Natural killer cell (primary cell): ENCODE measurements around the gene ADRA1B. TPM values are rescaled to one million over a fixed set of nuclear protein-coding genes. Genes with fewer than 3 reads are reported as not detected.

Experiments used
- ATAC-seq, 3 donors: fragments of 150-1000 bp in 2 of 3; fragments of 200-7000 bp in 1 of 3; cut with Tn5 transposase; 1 replicate in 1 of 3; 2 replicates in 2 of 3; pipeline ENCODE4 v1.10.0; 2021; ENCODE audit warnings: mild to moderate bottlenecking in 2 of 3, moderate library complexity in 2 of 3
- DNase-seq, 2 donors: peaks; one replicate each; pipeline versions ENCODE4 v3.0.0 to v3.0.0-alpha.2; 2013 to 2021; ENCODE audit warnings: mixed read lengths in 1 of 2
- H3K27ac ChIP-seq: one replicate; pipeline ENCODE4 v1.5.1; 2013; ENCODE audit warnings: mild to moderate bottlenecking, low read length
- H3K27me3 ChIP-seq: one replicate; pipeline ENCODE4 v1.6.1; 2013; ENCODE audit warnings: low read length; ENCODE audit not compliant: control insufficient read depth, insufficient read depth
- H3K36me3 ChIP-seq: one replicate; pipeline ENCODE4 v1.6.1; 2013; ENCODE audit warnings: low read length; ENCODE audit not compliant: control insufficient read depth, insufficient read depth
- H3K4me1 ChIP-seq: one replicate; pipeline ENCODE4 v1.6.1; 2013; ENCODE audit warnings: low read length; ENCODE audit not compliant: control insufficient read depth, insufficient read depth
- H3K4me3 ChIP-seq: one replicate; pipeline ENCODE4 v1.5.1; 2013; ENCODE audit warnings: low read length
- H3K9me3 ChIP-seq: one replicate; pipeline ENCODE4 v1.6.1; 2013; ENCODE audit warnings: low read length; ENCODE audit not compliant: control insufficient read depth, insufficient read depth
- H3K27ac Mint-ChIP-seq, 2 donors: one replicate each; pipeline ENCODE4 v1.8.0; 2022; ENCODE audit warnings: mild to moderate bottlenecking in 2 of 2, mixed read lengths in 2 of 2, moderate library complexity in 1 of 2
- H3K27me3 Mint-ChIP-seq, 2 donors: one replicate each; pipeline ENCODE4 v1.8.0; 2022; ENCODE audit warnings: low read depth in 2 of 2, mixed read lengths in 2 of 2
- H3K36me3 Mint-ChIP-seq: one replicate; pipeline ENCODE4 v1.8.0; 2022; ENCODE audit warnings: mixed read lengths
- H3K4me1 Mint-ChIP-seq, 2 donors: one replicate each; pipeline ENCODE4 v1.8.0; 2022; ENCODE audit warnings: mixed read lengths in 2 of 2
- H3K4me3 Mint-ChIP-seq: one replicate; pipeline ENCODE4 v1.8.0; 2022; ENCODE audit warnings: mild to moderate bottlenecking, moderate library complexity, mixed read lengths
- H3K9me3 Mint-ChIP-seq, 2 donors: one replicate each; pipeline ENCODE4 v1.8.0; 2022; ENCODE audit warnings: mixed read lengths in 2 of 2
- WGBS: methylation state at CpG from one replicate; pipeline ENCODE4 v1.1.7; 2013; ENCODE audit warnings: missing lambda C conversion rate; ENCODE audit not compliant: insufficient coverage; 5-methylcytosine and 5-hydroxymethylcytosine counted together
- intact Hi-C: fragments of 100-400 bp; cut with micrococcal nuclease; formaldehyde crosslinking; loops from one replicate; pipeline ENCODE4 v1.14.2; 2022
- total RNA-seq, 4 donors: library from RNA; stranded (reverse); fragments of 120-200 nt in 1 of 4; gene quantifications; one replicate each; pipeline versions ENCODE4 v1.2.3 to v1.2.4, GENCODE V29; 2013 to 2022
- TF ChIP-seq, protein P1 (sequence below): fragments of 200-600 bp; IDR thresholded peaks from one replicate; pipeline ENCODE4 v1.8.0; 2022; ENCODE audit warnings: antibody characterized with exemption

ADRA1B gene
- total RNA-seq, 3 donors from 2014 or later (not counting 1 experiment from before 2014, with no cell fraction given) = not detected

DNA sequence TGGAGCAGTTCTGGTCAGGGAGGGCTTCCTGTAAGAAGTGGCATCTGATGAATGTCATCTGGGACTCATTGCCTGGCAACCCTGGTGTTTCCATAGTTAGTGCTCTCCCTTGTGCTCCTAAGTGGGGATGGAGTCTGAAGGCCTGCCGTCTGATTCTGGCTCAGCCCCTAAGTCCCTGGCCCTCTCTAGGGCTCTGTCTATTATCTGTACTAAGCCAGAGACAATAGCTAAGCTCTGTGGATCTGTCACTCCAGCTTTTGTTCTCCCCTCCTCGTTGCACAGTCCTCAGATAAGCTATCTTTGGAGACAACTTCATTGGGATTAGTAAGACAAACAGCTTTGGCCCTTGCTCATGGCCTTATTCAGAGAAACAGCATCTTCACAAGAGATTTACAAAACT, 62.1 kb downstream of the ADRA1B start:
- H3K4me1 ChIP-seq = no peaks in the 10 kb centered on the region
- no peak overlapping the region for H3K27ac ChIP-seq
- no peaks in the 10 kb centered on the region for H3K36me3 ChIP-seq
- ATAC-seq (no peak), DNase-seq (no peak)
- no peaks in the 10 kb centered on the region for H3K9me3 Mint-ChIP-seq
- no peak overlapping the region for H3K4me3 ChIP-seq
- intact Hi-C loops = no loop called here
- H3K27ac Mint-ChIP-seq = no peak overlapping the region
- H3K27me3 Mint-ChIP-seq = peaks cover 36 to 62% of the 10 kb centered on the region in 2 donors
- H3K4me3 Mint-ChIP-seq = no peak overlapping the region
- H3K4me1 Mint-ChIP-seq = no peaks in the 10 kb centered on the region
- TF ChIP-seq, protein P1, sequence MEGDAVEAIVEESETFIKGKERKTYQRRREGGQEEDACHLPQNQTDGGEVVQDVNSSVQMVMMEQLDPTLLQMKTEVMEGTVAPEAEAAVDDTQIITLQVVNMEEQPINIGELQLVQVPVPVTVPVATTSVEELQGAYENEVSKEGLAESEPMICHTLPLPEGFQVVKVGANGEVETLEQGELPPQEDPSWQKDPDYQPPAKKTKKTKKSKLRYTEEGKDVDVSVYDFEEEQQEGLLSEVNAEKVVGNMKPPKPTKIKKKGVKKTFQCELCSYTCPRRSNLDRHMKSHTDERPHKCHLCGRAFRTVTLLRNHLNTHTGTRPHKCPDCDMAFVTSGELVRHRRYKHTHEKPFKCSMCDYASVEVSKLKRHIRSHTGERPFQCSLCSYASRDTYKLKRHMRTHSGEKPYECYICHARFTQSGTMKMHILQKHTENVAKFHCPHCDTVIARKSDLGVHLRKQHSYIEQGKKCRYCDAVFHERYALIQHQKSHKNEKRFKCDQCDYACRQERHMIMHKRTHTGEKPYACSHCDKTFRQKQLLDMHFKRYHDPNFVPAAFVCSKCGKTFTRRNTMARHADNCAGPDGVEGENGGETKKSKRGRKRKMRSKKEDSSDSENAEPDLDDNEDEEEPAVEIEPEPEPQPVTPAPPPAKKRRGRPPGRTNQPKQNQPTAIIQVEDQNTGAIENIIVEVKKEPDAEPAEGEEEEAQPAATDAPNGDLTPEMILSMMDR = no peak
- 63% methylated on average over 2 of the region's 2 CpGs for WGBS
- H3K9me3 ChIP-seq = no peaks in the 10 kb centered on the region
- H3K36me3 Mint-ChIP-seq = no peaks in the 10 kb centered on the region
- H3K27me3 ChIP-seq = peaks cover 3% of the 10 kb centered on the region

- no peak overlapping the region for H3K27ac ChIP-seq
- Mint-ChIP-seq H3K4me1 (peaks cover 0 to 6% of the 10 kb centered on the region in 2 donors), H3K4me3 (no peak overlapping the region), H3K36me3 (no peaks in the 10 kb centered on the region), H3K27ac (no peak overlapping the region), H3K9me3 (no peaks in the 10 kb centered on the region), H3K27me3 (peaks cover 42 to 69% of the 10 kb centered on the region in 2 donors)
- WGBS = 93% methylated on average over 5 of the region's 8 CpGs
- no peak overlapping the region for H3K4me3 ChIP-seq
- DNase-seq (no peak), ATAC-seq (no peak)
- no peaks in the 10 kb centered on the region for H3K36me3 ChIP-seq
- H3K27me3 ChIP-seq = peaks cover 3% of the 10 kb centered on the region
- TF ChIP-seq, protein P1 = no peak
- no peaks in the 10 kb centered on the region for H3K9me3 ChIP-seq
- intact Hi-C loops = no loop called here
- H3K4me1 ChIP-seq = peaks cover 9% of the 10 kb centered on the region
Observed at GRCh38 chr5:159982421-159983173, 66.3 kb downstream of the ADRA1B start.

DNA sequence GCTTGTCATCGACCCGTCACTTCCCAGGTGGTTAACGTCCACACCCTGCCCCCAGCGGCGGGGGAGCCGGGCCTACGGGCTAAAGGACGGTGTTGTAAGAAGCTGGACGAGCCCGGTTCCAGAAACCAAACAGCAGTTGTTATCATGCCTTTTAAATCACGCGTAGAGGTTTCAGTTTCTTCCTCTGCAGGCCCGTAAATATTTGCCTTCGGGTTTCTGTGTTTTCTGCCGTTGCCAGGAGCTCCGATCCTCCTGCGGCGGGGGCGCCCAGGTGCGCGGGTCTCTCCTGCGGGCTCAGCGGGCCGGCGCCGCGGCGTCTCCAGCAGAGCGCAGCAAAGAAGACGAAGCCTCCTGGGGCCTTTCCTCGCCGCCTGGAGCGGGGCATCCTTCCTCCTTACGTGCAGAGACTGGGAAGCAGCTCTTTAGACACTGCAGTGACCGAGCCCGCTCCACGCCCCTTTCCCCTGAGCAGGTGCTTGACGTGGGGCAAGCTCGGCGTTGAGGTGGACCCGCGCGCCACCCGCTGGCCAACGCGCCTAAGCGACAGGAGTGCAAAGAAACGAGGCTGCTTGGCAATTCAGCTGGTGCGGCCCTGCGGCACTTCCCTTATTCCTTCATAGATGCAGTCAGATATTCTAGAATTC, 70.9 kb downstream of the ADRA1B start:
- Mint-ChIP-seq H3K4me3 (peak overlapping the region; percentile 31), H3K27me3 (peaks cover 46 to 78% of the 10 kb centered on the region in 2 donors), H3K9me3 (no peaks in the 10 kb centered on the region), H3K4me1 (peaks cover 0 to 6% of the 10 kb centered on the region in 2 donors), H3K36me3 (peaks cover 2% of the 10 kb centered on the region), H3K27ac (no peak overlapping the region)
- DNase-seq (peak; percentile 41 to 82), ATAC-seq (peak; percentile 60 to 89 (median 87))
- intact Hi-C loops = loop anchor here (2.0 to 5.0 kb wide), 2 partner anchors 545 to 830 kb away; no protein-coding TSS in a partner anchor
- peak overlapping the region; percentile 9 for H3K4me3 ChIP-seq
- WGBS = 1% methylated on average over 50 of the region's 50 CpGs
- H3K9me3 ChIP-seq = no peaks in the 10 kb centered on the region
- TF ChIP-seq, protein P1 = peak; percentile 29
- no peaks in the 10 kb centered on the region for H3K36me3 ChIP-seq
- peaks cover 9% of the 10 kb centered on the region for H3K4me1 ChIP-seq
- peaks cover 8% of the 10 kb centered on the region for H3K27me3 ChIP-seq
- no peak overlapping the region for H3K27ac ChIP-seq
